HG03571 (cell line): ENCODE results near the gene AAR2.

ENCODE experiments used
- ATAC-seq: cut with Tn5 transposase; IDR thresholded peaks from one replicate; pipeline ENCODE4 v1.9.1; 2021; ENCODE audit not compliant: unreplicated experiment

AAR2 gene

DNA sequence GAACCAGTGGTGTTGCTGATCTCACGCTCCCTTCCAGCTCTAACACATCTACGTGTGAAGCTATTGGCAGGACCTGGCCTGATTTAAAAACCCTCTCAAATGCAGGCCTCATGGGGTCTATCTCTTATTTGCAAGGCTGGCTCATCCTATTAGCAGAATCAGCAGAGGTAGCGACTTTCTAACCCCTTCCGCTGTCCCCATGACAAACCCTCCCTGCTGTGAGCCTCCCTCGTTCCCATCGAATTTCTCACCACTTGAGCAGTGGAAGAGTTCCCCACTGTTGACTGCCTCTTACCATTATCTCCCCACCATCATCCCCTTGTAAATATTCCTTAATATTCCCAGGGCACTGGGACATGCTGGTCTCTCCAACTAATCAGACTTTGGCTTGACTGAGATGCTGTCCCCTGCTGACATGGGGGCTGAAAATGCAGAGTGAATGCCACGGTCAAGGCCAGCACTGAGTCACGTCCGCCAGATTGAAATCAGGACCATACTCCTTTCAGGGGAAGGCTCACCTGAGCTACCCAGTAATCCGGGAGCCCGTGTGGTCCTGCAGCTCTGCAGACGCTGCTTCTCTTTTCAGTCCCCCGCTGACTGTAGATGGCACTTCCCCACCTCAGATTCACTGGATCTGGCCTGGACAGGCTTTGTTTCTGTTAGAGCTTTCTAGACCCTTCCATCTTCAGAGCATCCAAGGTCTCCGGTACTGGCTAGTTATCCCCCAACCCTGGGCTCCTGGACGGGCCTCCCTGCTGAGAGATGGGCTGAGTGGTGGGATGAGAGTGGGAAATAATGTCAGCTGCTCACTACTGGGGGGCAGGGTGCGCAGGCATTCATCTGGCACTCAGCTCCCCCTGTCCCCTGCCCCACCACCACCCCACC lies 23.1 kb downstream of the AAR2 start:
- ATAC-seq = no peak

DNA sequence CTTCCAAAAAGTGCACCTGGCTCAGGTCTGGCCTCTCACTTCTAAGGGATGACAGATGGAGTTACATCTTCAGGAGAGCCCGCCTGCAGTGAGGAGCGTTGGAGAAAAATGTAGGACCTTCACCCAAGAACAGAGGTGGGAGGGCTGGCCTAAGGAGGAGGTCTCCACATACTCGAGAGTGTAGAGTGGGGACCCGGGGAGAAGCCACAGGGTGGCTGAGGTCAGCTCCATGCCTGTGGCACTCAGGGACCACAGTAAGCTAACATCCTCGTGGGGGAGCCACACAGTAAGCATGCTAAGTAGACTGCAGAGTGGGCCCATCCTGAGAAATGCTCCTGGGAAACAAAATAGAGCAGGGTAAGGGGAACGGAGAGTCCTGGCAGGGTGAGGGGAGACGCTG lies 24.0 kb downstream of the AAR2 start:
- no peak for ATAC-seq

DNA sequence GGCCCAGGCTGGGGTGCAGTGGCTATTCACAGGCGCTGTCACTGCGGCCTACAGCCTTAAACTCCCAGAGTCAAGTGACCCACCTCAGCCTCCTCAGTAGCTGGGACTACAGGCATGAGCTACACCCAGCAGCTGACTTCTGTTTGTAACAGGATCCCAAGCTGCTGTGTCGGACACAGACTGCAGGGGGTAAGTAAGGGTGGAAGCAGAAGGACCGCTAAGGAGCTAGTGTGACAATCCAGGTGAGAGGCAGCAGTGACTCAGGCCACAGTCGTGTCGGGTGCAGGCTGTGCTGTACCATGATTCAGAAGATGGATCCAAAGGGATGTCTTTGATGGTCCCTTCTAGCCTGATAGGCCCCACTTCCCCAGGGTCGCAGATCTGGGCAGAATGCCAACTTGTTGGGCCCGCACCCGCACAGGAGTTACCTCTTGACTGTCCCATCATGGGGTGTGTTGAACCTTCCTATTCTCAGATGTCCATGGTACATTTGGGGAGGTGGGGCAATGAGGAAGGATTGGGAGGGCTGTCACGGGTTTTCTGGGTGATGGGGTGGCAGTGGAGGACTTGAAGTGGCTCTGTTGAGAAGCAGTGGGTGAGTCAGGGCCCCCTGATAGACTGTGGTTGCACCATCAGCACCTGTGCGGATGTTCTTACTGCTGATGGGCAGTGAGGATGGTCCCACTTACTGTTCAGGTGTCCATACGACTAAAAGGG lies 25.3 kb downstream of the AAR2 start:
- no peak for ATAC-seq

DNA sequence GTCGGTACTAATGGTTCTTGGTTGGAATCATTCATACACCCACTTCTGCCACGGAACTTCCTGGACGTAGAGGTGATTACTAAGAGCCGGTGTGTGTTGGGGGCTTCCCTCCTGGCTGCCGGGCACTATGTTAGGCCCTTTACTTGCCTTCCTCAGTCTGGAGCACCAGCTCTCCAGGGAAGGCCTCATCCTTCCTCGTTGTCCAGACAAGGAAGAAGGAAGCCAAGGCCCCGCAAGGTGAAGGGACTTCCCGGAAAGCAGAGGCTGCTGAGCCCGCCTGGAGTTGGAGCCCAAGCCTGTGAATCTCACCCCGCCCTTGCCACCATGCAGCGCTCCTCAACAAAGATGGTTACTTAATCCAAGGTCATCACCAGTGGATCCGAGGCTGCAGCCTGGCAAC lies 26.2 kb downstream of the AAR2 start:
- no peak for ATAC-seq

GRCh38 chr20:36264426-36265246 lies 28.4 kb downstream of the AAR2 start:
- no peak for ATAC-seq

GRCh38 chr20:36266189-36266588 lies 29.9 kb downstream of the AAR2 start:
- ATAC-seq = no peak

DNA sequence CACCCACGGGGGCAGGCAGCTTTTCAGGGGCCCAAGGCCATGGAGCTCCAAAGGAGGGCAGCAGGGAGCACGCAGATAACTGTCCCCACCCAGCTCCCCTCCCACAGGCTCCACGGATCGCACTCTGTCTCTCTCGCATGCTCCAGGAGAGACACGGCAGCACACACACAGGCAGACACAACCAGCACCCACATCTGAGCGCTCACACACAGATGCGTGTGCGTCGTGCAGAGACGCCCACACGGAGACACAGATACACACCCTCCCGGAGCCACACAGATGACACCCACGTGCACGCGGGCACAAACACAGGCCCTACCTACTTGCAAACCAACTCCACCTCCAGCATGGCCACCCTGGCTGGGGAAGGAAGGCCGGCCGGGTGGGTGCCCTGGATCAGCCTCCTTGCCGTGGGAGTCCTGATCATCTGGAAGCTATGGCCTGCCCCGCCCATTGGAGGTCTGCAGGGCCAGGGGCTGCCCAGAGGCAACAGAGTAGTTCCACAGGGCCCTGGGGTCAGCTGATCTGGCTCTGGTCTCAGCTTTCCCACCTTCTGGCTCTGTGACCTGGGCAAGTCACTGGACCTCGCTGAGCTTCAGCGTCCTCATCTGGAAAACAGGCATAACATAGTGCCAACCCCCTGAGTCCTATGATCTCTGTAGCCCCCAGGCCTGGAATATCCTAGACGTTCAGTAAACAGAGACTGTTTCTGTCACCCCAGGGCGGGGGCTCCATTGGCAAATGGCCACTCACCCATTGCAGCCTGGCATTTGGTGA lies 31.5 kb downstream of the AAR2 start:
- no peak for ATAC-seq

DNA sequence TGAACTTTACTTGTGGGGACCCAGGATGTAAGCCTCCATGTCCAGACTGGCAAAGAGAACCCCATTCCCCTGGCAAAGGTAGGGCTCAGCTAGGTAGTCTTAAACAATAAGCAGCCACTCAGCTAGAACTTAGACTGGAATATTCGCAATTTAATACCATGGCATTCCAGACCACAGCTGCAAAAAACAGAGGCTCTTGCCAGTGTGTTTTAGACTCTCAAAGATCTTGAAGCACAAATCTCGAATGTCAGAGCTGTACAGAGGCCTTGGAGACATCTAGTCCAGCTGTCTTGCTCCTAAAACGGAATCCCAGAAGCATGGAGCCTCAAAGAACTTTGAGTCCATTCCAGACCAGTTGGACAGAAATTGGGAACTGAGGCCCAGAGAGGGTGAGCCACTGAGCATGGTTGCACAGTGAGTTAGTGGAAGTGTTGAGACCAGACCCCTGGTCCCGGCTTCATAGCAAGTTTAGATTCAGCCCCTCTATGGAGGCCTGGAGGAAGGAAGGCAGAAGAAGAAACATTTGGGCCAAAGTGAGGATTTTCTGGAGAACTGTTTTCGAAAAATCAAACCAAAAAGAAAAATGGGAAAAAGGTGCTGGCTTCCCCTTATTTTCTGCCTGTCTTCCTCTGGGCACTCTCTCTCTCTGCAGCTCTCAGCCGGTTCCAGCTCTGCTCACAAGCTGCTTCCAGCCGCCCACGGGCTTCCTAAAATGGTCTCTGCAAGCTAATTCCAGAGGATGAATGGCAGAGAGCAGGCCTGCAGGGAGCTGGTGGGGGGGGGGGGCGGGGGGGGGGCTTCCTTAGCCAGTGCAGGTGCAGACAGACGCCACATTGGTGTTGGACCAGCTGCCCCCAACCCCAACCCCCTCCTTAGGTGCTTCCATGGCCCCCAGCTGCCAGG lies 32.4 kb downstream of the AAR2 start:
- ATAC-seq = no peak

- ATAC-seq = no peak
Observed at GRCh38 chr20:36269507-36269906, 33.2 kb downstream of the AAR2 start.

- ATAC-seq = no peak
Observed at GRCh38 chr20:36270744-36271638, 34.7 kb downstream of the AAR2 start.

- ATAC-seq = no peak
Observed at GRCh38 chr20:36271639-36272546, 35.6 kb downstream of the AAR2 start.

DNA sequence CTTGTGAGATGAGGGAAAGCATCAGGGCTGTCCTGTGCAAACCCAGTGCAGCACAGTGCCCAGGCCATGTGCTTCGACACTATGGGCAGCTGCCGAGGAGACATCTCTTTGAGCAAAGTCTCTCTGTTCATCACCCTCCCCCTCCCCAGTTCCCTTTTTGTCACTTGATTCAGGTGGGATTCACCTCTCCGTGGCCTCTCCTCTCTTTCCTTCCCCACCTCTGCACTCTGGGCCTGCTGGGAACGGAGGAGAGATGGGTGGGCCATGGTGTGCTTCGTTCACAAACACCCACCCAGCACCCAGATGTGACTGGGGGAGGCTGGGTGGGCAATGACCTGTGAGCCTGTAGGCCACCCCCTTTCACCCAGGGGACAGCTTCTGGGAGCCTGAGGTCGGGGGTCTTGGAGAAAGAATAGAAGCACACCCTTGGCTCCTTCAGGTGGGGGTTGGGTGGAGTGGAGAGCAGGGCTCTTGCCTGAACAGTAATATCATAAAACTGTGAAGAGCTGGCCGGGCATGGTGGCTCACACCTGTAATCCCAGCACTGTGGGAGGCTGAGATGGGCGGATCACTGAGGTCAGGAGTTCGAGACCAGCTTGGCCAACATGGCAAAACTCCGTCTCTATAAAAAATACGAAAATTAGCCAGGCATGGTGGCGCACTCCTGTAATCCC lies 36.4 kb downstream of the AAR2 start:
- ATAC-seq = no peak

GRCh38 chr20:36273414-36274180 lies 37.3 kb downstream of the AAR2 start:
- no peak for ATAC-seq

DNA sequence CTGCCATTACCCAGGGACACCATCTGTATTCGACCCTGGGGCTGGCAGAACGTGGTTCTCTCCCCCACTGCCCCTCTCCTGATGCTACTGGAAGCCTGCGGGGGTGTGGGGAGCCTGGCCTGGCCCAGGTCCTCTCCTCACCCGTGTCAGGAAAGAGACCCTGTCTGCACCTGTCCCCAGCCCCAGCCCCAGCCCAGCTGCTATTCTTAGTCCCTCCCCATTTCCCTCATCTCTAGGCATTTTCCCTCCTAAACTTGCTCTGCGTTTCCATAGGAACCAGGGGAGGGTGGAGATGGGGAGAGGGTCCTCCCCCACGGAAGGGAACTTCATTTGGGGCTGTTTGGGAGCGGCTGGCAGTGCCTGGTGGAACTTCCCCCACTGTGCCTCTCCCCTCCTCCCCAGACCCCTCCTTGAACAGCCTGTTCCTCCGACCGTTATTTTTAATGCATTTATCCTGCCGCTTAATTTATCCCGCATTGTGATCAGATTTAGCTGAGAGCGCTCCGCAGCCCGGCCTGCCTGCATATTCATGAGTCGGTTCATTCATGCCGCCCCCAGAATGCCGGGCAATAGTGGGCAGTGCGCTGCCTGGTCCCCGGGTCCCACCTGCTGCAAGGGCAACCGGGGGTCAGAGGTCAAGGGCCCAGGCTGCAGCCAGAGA lies 38.0 kb downstream of the AAR2 start:
- no peak for ATAC-seq

DNA sequence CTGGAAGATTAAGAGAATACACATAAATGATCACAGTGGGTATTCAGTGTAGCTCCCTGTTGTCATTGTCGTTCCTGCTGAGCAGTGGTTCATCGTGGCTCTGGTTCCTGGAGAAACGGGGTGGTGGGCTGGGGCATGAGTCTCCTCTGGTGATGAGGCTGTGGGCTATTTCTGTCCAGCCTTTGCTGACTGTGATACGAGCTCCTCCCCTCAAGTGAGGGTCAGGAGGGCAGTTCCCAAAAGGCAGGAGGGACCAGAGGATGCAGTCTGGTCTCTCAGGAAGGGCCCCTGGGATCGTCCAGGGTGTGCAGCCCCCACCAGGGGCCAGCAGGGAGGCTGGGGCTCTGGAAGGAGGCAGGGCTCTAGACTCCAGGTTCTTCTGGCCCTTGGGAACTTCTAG lies 38.7 kb downstream of the AAR2 start:
- ATAC-seq = no peak
